Activated CD4-positive, alpha-beta T cell treated with anti-CD3 and anti-CD28 coated beads for 48 hours (primary cell): ENCODE results near the gene NAPG.
"Not testable (repeated sequence)": the region's sequence is repeated elsewhere in the genome, so short reads cannot be mapped to it uniquely, and the experiment has no call there.

Experiments
- DNase-seq: peaks from one replicate; pipeline ENCODE4 v3.0.0-alpha.2; 2020

NAPG gene

DNA sequence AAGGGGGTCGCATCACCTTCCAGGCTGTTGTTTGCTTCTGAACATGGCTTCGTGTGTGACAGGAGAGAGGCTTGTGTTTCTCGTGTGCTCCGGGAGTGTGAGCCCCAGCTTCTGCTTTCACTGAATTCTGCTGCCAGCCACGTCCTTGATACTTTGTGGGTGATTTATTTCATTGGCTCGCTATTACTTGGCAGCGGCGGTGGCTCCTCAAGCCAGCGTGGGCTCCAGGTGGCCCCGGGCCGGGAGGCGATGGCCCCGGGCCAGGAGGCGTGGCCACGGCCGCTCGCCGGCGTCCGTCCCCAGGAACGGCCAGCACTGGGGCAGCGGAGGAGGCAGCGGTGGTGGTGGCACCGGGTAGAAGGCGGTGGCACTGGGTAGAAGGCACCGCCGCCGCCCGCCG, 63.1 kb downstream of the NAPG start:
- DNase-seq = no peak

DNA sequence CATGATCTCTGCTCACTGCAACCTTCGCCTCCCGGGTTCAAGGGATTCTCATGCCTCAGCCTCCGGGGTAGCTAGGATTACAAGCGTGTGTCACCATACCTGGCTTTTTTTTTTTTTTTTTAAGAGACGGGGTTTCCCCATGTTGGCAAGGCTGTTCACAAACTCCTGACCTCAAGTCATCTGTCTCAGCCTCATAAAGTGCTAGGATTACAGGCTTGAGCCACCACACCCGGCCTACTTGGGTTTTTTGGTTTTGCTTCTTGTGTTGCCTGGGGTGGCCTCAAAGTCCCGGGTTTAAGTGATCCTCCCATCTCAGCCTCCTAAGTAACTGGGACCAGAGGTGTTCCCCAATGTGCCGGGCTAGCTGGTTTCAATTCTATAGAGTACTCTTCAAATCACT, 64.6 kb downstream of the NAPG start:
- DNase-seq = no peak

DNA sequence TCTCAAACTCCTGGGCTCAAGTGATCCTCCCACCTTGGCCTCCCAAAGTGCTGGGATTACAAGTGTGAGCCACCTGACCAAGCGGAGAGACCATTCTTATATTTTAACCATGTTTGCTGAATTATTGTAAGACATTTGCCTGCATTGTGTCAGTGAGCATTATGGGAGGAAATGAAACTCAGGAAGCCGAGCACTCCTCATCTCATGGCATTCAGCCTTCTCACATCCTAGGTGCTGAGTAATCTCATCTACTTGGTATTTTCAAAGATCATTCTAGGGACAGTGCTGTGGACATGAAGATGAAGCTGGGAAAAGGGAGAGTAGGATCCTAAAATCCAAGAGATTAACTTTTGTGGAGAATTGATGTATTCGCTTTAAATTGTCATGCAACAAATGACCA, 66.1 kb downstream of the NAPG start:
- DNase-seq = no peak

DNA sequence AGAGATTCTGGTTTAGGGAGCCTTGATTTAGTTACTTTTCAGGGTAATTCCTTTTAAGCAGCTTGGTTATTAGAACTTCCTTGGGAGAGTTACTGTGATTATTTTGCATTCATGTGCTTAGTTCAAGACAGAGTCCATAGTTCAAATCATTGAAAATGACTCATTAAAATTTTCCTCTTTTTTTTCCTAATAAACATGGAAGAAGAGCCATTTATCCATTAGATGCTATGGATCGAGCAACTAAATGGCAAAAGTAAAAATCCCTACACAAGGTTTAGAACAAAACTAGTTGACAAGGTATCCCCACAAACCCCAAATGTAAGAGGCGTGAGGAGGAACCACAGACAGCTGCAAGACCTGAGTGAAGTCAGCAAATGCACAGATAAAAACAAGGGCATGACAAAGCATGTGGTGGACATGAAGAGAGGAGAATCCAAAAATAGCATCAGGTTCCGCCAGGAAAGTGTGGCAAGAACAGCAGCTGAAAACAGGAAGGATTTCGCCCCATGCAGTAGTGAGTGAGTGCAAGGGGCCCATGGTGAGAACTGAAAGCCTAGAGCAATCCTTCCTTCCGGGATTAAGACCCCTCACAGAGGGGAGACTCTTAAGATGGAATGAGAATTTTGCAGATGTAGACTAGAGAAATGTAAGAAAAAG, 67.7 kb downstream of the NAPG start:
- DNase-seq = not testable (repeated sequence)

DNA sequence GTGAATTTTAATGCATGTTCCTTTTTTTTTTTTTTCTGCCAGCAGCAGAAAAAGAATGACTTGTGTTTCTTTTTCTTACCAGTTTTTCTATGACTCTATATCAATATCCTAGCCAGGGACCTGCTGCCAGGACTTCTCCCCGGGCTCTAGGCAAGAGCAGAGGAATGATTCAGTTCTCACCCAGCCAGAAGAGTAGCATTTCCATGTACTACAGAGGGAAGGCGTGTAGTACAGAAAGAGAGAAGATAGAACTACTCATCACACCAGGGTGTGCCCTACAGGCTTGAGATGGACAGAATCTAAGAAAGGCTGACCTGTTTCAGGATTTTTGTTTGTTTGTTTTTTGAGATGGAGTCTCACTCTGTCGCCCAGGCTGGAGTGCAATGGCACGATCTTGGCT, 70.1 kb downstream of the NAPG start:
- not testable (repeated sequence) for DNase-seq

DNA sequence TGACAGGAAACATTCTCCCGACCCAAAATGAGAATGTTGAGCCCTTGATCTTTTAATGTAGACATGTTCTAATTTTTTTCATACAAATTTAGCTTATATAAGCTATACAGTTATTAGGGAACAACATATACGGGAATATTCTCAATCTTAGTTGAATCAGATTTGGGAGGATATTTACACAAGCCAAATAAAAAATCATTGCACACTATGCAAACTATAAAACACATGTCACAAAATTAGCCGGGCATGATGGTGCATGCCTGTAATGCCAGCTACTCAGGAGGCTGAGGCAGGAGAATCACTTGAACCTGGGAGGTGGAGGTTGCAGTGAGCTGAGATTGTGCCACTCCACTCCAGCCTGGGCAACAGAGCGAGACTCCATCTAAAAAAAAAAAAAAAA, 71.9 kb downstream of the NAPG start:
- DNase-seq = not testable (repeated sequence)

DNA sequence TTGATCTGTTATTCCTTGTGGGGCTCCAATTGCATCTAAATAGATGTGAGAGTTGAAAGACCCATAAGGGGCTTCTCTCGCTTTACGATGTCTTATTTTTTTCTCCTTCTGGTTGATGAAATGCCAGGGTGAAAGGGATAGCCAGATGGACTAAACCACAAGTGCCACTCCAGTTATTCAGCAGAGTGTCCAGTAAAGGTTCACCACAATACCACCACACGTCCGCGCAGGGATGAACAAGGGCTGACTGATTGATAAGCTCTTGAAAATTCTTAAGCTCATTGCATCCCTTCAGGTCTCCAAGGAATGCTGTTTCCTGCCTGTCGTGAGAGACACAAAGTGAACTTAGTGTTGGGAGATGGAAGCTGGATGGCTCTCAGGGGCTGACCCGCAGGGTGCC, 74.9 kb downstream of the NAPG start:
- DNase-seq = not testable (repeated sequence)
